Measurements from ENCODE around the gene LCN2.
"Not testable (repeated sequence)": the region's sequence is repeated elsewhere in the genome, so short reads cannot be mapped to it uniquely, and the experiment has no call there.

LCN2 gene

GRCh38 chr9:128108269-128109049, 40.8 kb upstream of the LCN2 start:
- Histone ChIP-seq H3K9ac (ENCODE audit: insufficient read length, low read depth) (no peak overlapping the region), H3K4me1 (ENCODE audit: insufficient read depth, insufficient read length) (peaks cover 7% of the 10 kb centered on the region), H3K36me3 (ENCODE audit: insufficient read depth, insufficient read length, low read length) (peaks cover 61% of the 10 kb centered on the region), H3K27me3 (ENCODE audit: insufficient read depth, insufficient read length) (no peaks in the 10 kb centered on the region), H3K9me3 (ENCODE audit: insufficient read depth, low read length) (no peaks in the 10 kb centered on the region), H3K4me3 (ENCODE audit: insufficient read length, low read depth) (no peak overlapping the region)
- TF ChIP-seq ZNF274 (IDR thresholded peaks at IDR 0.05; ENCODE audit: low read depth, low read length): no peak
- no peak for TF ChIP-seq SUZ12 (IDR thresholded peaks at IDR 0.05; ENCODE audit: extremely low read depth, insufficient read depth, insufficient read length)
- TF ChIP-seq YY1 (IDR thresholded peaks at IDR 0.05; ENCODE audit: insufficient read depth, insufficient read length): no peak
- DNase-seq (ENCODE audit: low read depth, low spot score): no peak

- Histone ChIP-seq H3K4me1 (ENCODE audit: insufficient read depth, insufficient read length) (peaks cover 7% of the 10 kb centered on the region), H3K4me3 (ENCODE audit: insufficient read length, low read depth) (no peak overlapping the region), H3K9me3 (ENCODE audit: insufficient read depth, low read length) (no peaks in the 10 kb centered on the region), H3K27me3 (ENCODE audit: insufficient read depth, insufficient read length) (no peaks in the 10 kb centered on the region), H3K9ac (ENCODE audit: insufficient read length, low read depth) (no peak overlapping the region), H3K36me3 (ENCODE audit: insufficient read depth, insufficient read length, low read length) (peaks cover 59% of the 10 kb centered on the region)
- DNase-seq (ENCODE audit: low read depth, low spot score): no peak
- TF ChIP-seq ZNF274 (IDR thresholded peaks at IDR 0.05; ENCODE audit: low read depth, low read length) (no peak), YY1 (IDR thresholded peaks at IDR 0.05; ENCODE audit: insufficient read depth, insufficient read length) (no peak), SUZ12 (IDR thresholded peaks at IDR 0.05; ENCODE audit: extremely low read depth, insufficient read depth, insufficient read length) (no peak)
These were observed 40.1 kb upstream of the LCN2 start for GRCh38 chr9:128109050-128109709.

GRCh38 chr9:128111726-128112125, 37.5 kb upstream of the LCN2 start:
- not testable (repeated sequence) for H3K9me3 ChIP-seq (ENCODE audit: insufficient read depth, low read length); H3K9ac ChIP-seq (ENCODE audit: insufficient read length, low read depth); H3K4me3 ChIP-seq (ENCODE audit: insufficient read length, low read depth); H3K27me3 ChIP-seq (ENCODE audit: insufficient read depth, insufficient read length); H3K4me1 ChIP-seq (ENCODE audit: insufficient read depth, insufficient read length); DNase-seq (ENCODE audit: low read depth, low spot score)
- peaks cover 64% of the 10 kb centered on the region for H3K36me3 ChIP-seq (ENCODE audit: insufficient read depth, insufficient read length, low read length)

- Histone ChIP-seq H3K4me3 (ENCODE audit: insufficient read length, low read depth) (no peak overlapping the region), H3K36me3 (ENCODE audit: insufficient read depth, insufficient read length, low read length) (peaks cover 44% of the 10 kb centered on the region), H3K9me3 (ENCODE audit: insufficient read depth, low read length) (no peaks in the 10 kb centered on the region), H3K27me3 (ENCODE audit: insufficient read depth, insufficient read length) (no peaks in the 10 kb centered on the region), H3K4me1 (ENCODE audit: insufficient read depth, insufficient read length) (peaks cover 12% of the 10 kb centered on the region), H3K9ac (ENCODE audit: insufficient read length, low read depth) (no peak overlapping the region)
- TF ChIP-seq SUZ12 (IDR thresholded peaks at IDR 0.05; ENCODE audit: extremely low read depth, insufficient read depth, insufficient read length): no peak
- no peak for TF ChIP-seq ZNF274 (IDR thresholded peaks at IDR 0.05; ENCODE audit: low read depth, low read length)
- no peak for TF ChIP-seq YY1 (IDR thresholded peaks at IDR 0.05; ENCODE audit: insufficient read depth, insufficient read length)
- no peak for DNase-seq (ENCODE audit: low read depth, low spot score)
These were observed 35.5 kb upstream of the LCN2 start for GRCh38 chr9:128113526-128114325.

GRCh38 chr9:128114326-128115186, 34.7 kb upstream of the LCN2 start:
- peaks cover 12% of the 10 kb centered on the region for H3K4me1 ChIP-seq (ENCODE audit: insufficient read depth, insufficient read length)
- TF ChIP-seq SUZ12 (IDR thresholded peaks at IDR 0.05; ENCODE audit: extremely low read depth, insufficient read depth, insufficient read length) (no peak), ZNF274 (IDR thresholded peaks at IDR 0.05; ENCODE audit: low read depth, low read length) (no peak), YY1 (IDR thresholded peaks at IDR 0.05; ENCODE audit: insufficient read depth, insufficient read length) (no peak)
- DNase-seq (ENCODE audit: low read depth, low spot score): no peak
- H3K9me3 ChIP-seq (ENCODE audit: insufficient read depth, low read length): no peaks in the 10 kb centered on the region
- peaks cover 37% of the 10 kb centered on the region for H3K36me3 ChIP-seq (ENCODE audit: insufficient read depth, insufficient read length, low read length)
- H3K4me3 ChIP-seq (ENCODE audit: insufficient read length, low read depth): no peak overlapping the region
- H3K27me3 ChIP-seq (ENCODE audit: insufficient read depth, insufficient read length): no peaks in the 10 kb centered on the region
- no peak overlapping the region for H3K9ac ChIP-seq (ENCODE audit: insufficient read length, low read depth)

- no peak for DNase-seq (ENCODE audit: low read depth, low spot score)
- Histone ChIP-seq H3K9ac (ENCODE audit: insufficient read length, low read depth) (no peak overlapping the region), H3K36me3 (ENCODE audit: insufficient read depth, insufficient read length, low read length) (peaks cover 39% of the 10 kb centered on the region), H3K27me3 (ENCODE audit: insufficient read depth, insufficient read length) (no peaks in the 10 kb centered on the region), H3K9me3 (ENCODE audit: insufficient read depth, low read length) (no peaks in the 10 kb centered on the region), H3K4me1 (ENCODE audit: insufficient read depth, insufficient read length) (peaks cover 12% of the 10 kb centered on the region), H3K4me3 (ENCODE audit: insufficient read length, low read depth) (no peak overlapping the region)
- no peak for TF ChIP-seq ZNF274 (IDR thresholded peaks at IDR 0.05; ENCODE audit: low read depth, low read length)
- TF ChIP-seq YY1 (IDR thresholded peaks at IDR 0.05; ENCODE audit: insufficient read depth, insufficient read length): no peak
- no peak for TF ChIP-seq SUZ12 (IDR thresholded peaks at IDR 0.05; ENCODE audit: extremely low read depth, insufficient read depth, insufficient read length)
These were observed 33.8 kb upstream of the LCN2 start for GRCh38 chr9:128115187-128116103.
